ENCODE measurements around the gene CLEC4E.

- TF ChIP-seq, protein P1, sequence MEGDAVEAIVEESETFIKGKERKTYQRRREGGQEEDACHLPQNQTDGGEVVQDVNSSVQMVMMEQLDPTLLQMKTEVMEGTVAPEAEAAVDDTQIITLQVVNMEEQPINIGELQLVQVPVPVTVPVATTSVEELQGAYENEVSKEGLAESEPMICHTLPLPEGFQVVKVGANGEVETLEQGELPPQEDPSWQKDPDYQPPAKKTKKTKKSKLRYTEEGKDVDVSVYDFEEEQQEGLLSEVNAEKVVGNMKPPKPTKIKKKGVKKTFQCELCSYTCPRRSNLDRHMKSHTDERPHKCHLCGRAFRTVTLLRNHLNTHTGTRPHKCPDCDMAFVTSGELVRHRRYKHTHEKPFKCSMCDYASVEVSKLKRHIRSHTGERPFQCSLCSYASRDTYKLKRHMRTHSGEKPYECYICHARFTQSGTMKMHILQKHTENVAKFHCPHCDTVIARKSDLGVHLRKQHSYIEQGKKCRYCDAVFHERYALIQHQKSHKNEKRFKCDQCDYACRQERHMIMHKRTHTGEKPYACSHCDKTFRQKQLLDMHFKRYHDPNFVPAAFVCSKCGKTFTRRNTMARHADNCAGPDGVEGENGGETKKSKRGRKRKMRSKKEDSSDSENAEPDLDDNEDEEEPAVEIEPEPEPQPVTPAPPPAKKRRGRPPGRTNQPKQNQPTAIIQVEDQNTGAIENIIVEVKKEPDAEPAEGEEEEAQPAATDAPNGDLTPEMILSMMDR (IDR thresholded peaks at IDR 0.05), result no peak
- TF ChIP-seq POLR2AphosphoS5 (IDR thresholded peaks at IDR 0.05), result no peak
- TF ChIP-seq POLR2A (IDR thresholded peaks at IDR 0.05), result no peak
Observed at GRCh38 chr12:8547645-8548044, 6.9 kb upstream of the CLEC4E start.

Data from upper lobe of left lung (tissue), 4 donors.